Testis (tissue), 5 donors: ENCODE data around the gene FOXK1. TPM values are rescaled to one million over a fixed set of nuclear protein-coding genes. Genes with fewer than 3 reads are reported as not detected.

Experiments
- DNase-seq: peaks from one replicate; pipeline ENCODE4 v3.0.0-alpha.2; 2019
- H3K27ac ChIP-seq, 2 donors: fragments of 200-600 bp; sonication (generic); one replicate each; pipeline ENCODE4 v1.5.1; 2019
- H3K27me3 ChIP-seq: fragments of 200-600 bp; sonication (generic); one replicate; pipeline ENCODE4 v1.5.1; 2019
- H3K36me3 ChIP-seq: fragments of 200-600 bp; sonication (generic); one replicate; pipeline ENCODE4 v1.5.1; 2017; ENCODE audit warnings: low read depth; ENCODE audit errors: missing control alignments
- H3K4me1 ChIP-seq: fragments of 200-600 bp; sonication (generic); one replicate; pipeline ENCODE4 v1.5.1; 2019
- H3K4me3 ChIP-seq, 2 donors: fragments of 200-600 bp; sonication (generic); one replicate each; pipeline ENCODE4 v1.5.1; 2017 to 2019
- H3K9me3 ChIP-seq: fragments of 200-600 bp; sonication (generic); one replicate; pipeline ENCODE4 v1.5.1; 2017
- CTCF ChIP-seq, 3 experiments: fragments of 450-650 bp in 2 of 3; fragments of 200-600 bp in 1 of 3; sonication (generic) in 1 of 3; IDR thresholded peaks; one replicate each; pipeline ENCODE4 v1.5.1; 2016 to 2019; ENCODE audit warnings: antibody characterized with exemption in 3 of 3, mild to moderate bottlenecking in 2 of 3, moderate library complexity in 1 of 3
- POLR2A ChIP-seq: fragments of 450-650 bp; IDR thresholded peaks from one replicate; pipeline ENCODE4 v1.6.1; 2017; ENCODE audit warnings: antibody characterized with exemption, mild to moderate bottlenecking, moderate library complexity
- WGBS, 2 donors: methylation state at CpG; one replicate each; pipeline ENCODE4 v1.1.5; 2018; 5-methylcytosine and 5-hydroxymethylcytosine counted together
- intact Hi-C: fragments of 100-400 bp; cut with DNase I; formaldehyde crosslinking; loops from one replicate; pipeline ENCODE4 v1.15.1; 2023; ENCODE audit warnings: low total_unique reads
- long read RNA-seq, 2 donors: transcript quantifications; one replicate each; lab custom pipeline, GENCODE V29; 2026
- polyA plus RNA-seq: library from polyadenylated mRNA; stranded (reverse); fragments of 350-450 nt; fragmentation: Illumina TruSeq; extraction: RNeasy Lipid Tissue Mini Kit (QIAGEN cat#74804); gene quantifications from one replicate; pipeline ENCODE4 v1.2.3, GENCODE V29; 2014; ENCODE audit warnings: low read depth, low replicate concordance; ENCODE audit not compliant: insufficient read depth
- total RNA-seq, 2 donors: library from RNA; depleted of rRNA; stranded (reverse); fragments of >200 nt; gene quantifications; one replicate each; pipeline ENCODE4 v1.2.3, GENCODE V29; 2016

FOXK1 gene
- total RNA-seq (10 to 100 TPM; 56.7 to 65.2 TPM), polyA plus RNA-seq (21.9 TPM)
- long read RNA-seq, donor 1, full-length matches to known transcripts, result 2 of 2 reads
- long read RNA-seq, donor 1, partial matches to known transcripts, result 0 of 2 reads
- long read RNA-seq, donor 1, other reads (novel, unspliced or antisense), result 0 of 2 reads
- long read RNA-seq, donor 2, result 0 reads

- Histone ChIP-seq H3K27ac (peak within 1 kb of the TSS; percentile 92 to 95), H3K4me1 (peaks cover 13% of the 10 kb centered on the region), H3K4me3 (peak within 1 kb of the TSS; percentile 80 to 93), H3K9me3 (no peaks in the 10 kb centered on the region), H3K27me3 (no peaks in the 10 kb centered on the region), H3K36me3 (no peaks in the 10 kb centered on the region)
- 1 to 2% methylated on average over 7 to 17 of the region's 116 CpGs for WGBS, 2 donors
- TF ChIP-seq POLR2A (no peak), CTCF (IDR thresholded peaks at IDR 0.05) (peak in 1 of 3 experiments; percentile 14)
- intact Hi-C loops, result loop anchor here (5.0 to 10.0 kb wide), 2 partner anchors 40 to 63 kb away; no protein-coding TSS in a partner anchor
- peak; percentile 70 for DNase-seq
Observed at GRCh38 chr7:4681886-4682620, at the start of gene FOXK1. Gene FOXK1 (plus strand): TSS chr7:4682295. CDS start chr7:4682309, 14 bp downstream.

- H3K27ac ChIP-seq, result no peak overlapping the region
- H3K4me1 ChIP-seq, result peaks cover 6% of the 10 kb centered on the region
- intact Hi-C loops, result no loop called here
- WGBS, 2 donors, result 92% methylated on average over 3 of the region's 3 CpGs
- TF ChIP-seq CTCF (IDR thresholded peaks at IDR 0.05) (no peak), POLR2A (no peak)
- no peaks in the 10 kb centered on the region for H3K9me3 ChIP-seq
- H3K27me3 ChIP-seq, result no peaks in the 10 kb centered on the region
- H3K36me3 ChIP-seq, result no peaks in the 10 kb centered on the region
- no peak overlapping the region for H3K4me3 ChIP-seq
- DNase-seq, result no peak
Observed at GRCh38 chr7:4633012-4633411, 49.1 kb upstream of the FOXK1 start.

GRCh38 chr7:4634166-4634565, 47.9 kb upstream of the FOXK1 start:
- no peak overlapping the region for H3K4me3 ChIP-seq
- DNase-seq, result no peak
- H3K9me3 ChIP-seq, result no peaks in the 10 kb centered on the region
- peaks cover 6% of the 10 kb centered on the region for H3K4me1 ChIP-seq
- H3K36me3 ChIP-seq, result no peaks in the 10 kb centered on the region
- H3K27me3 ChIP-seq, result no peaks in the 10 kb centered on the region
- no peak for TF ChIP-seq POLR2A
- no peak for TF ChIP-seq CTCF (IDR thresholded peaks at IDR 0.05)
- no peak overlapping the region for H3K27ac ChIP-seq
- intact Hi-C loops, result no loop called here
- 79 to 88% methylated on average over 4 of the region's 4 CpGs for WGBS, 2 donors

- DNase-seq, result no peak
- Histone ChIP-seq H3K36me3 (no peaks in the 10 kb centered on the region), H3K27me3 (no peaks in the 10 kb centered on the region), H3K27ac (no peak overlapping the region), H3K4me1 (no peaks in the 10 kb centered on the region), H3K9me3 (no peaks in the 10 kb centered on the region), H3K4me3 (no peak overlapping the region)
- TF ChIP-seq CTCF (IDR thresholded peaks at IDR 0.05), result no peak
- TF ChIP-seq POLR2A, result no peak
- intact Hi-C loops, result no loop called here
- 80 to 84% methylated on average over 17 of the region's 17 CpGs for WGBS, 2 donors
Observed at GRCh38 chr7:4638781-4639575, 43.1 kb upstream of the FOXK1 start.
